Ishikawa (cell line): Measurements from ENCODE around the gene INHBE.

ENCODE experiments used
- CREB1 ChIP-seq: IDR thresholded peaks from 2 replicates; pipeline ENCODE4 v1.6.1; 2012; ENCODE audit warnings: low read depth
- EGR1 ChIP-seq: IDR thresholded peaks from 2 replicates; pipeline ENCODE4 v1.6.1; 2012
- EP300 ChIP-seq: IDR thresholded peaks from 2 replicates; pipeline ENCODE4 v1.6.1; 2012; ENCODE audit warnings: borderline replicate concordance
- RAD21 ChIP-seq: IDR thresholded peaks from 2 replicates; pipeline ENCODE4 v1.6.1; 2012; ENCODE audit warnings: low read depth
- TCF12 ChIP-seq: IDR thresholded peaks from 2 replicates; pipeline ENCODE4 v1.6.1; 2012; ENCODE audit warnings: low read depth
- TEAD4 ChIP-seq: IDR thresholded peaks from 2 replicates; pipeline ENCODE4 v1.6.1; 2012
- YY1 ChIP-seq: IDR thresholded peaks from 2 replicates; pipeline ENCODE4 v1.6.1; 2012; ENCODE audit warnings: low read depth
- TF ChIP-seq, protein P1 (sequence below): IDR thresholded peaks from 2 replicates; pipeline ENCODE4 v1.6.1; 2012; ENCODE audit warnings: low read depth, mild to moderate bottlenecking
- TF ChIP-seq, protein P2 (sequence below): IDR thresholded peaks from 2 replicates; pipeline ENCODE4 v1.6.1; 2012

DNA sequence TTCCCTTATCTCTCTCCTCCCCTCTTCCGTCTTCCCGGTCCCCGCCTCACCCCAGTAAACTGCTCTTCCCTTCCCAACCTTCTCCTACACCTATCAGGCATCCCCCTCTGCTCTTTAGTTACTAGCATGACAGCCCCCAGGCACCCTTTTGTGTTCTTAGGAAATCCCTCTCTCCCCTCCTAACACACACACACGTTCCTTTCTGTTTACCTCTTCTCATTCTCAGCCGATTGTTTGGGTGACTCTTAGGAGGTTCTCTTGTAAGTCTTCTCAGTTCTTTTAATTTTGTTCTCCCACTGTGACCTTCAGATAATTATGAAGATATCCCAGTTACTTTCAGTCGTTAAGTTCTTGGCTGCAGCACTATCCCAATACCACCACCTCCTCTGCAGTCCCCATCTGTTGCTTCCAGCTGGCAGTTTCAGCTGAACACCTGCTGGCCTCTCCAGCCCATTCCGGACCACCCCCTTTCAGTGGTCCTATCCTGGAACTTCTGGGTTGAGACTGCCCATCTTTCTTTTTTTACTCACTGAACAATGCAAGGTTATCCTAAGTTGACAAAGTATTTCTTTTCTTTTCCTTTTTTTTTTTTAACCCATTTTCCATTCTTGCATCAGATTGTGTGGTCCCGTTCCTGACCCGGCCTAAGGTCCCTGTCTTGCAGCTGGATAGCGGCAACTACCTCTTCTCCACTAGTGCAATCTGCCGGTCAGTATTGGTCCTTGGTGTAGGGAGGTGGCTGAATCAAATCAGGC is 33.5 kb downstream of the INHBE start:
- no peak for TF ChIP-seq CREB1
- no peak for TF ChIP-seq RAD21
- no peak for TF ChIP-seq EP300
- TF ChIP-seq, protein P1, sequence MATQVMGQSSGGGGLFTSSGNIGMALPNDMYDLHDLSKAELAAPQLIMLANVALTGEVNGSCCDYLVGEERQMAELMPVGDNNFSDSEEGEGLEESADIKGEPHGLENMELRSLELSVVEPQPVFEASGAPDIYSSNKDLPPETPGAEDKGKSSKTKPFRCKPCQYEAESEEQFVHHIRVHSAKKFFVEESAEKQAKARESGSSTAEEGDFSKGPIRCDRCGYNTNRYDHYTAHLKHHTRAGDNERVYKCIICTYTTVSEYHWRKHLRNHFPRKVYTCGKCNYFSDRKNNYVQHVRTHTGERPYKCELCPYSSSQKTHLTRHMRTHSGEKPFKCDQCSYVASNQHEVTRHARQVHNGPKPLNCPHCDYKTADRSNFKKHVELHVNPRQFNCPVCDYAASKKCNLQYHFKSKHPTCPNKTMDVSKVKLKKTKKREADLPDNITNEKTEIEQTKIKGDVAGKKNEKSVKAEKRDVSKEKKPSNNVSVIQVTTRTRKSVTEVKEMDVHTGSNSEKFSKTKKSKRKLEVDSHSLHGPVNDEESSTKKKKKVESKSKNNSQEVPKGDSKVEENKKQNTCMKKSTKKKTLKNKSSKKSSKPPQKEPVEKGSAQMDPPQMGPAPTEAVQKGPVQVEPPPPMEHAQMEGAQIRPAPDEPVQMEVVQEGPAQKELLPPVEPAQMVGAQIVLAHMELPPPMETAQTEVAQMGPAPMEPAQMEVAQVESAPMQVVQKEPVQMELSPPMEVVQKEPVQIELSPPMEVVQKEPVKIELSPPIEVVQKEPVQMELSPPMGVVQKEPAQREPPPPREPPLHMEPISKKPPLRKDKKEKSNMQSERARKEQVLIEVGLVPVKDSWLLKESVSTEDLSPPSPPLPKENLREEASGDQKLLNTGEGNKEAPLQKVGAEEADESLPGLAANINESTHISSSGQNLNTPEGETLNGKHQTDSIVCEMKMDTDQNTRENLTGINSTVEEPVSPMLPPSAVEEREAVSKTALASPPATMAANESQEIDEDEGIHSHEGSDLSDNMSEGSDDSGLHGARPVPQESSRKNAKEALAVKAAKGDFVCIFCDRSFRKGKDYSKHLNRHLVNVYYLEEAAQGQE, result no peak
- TF ChIP-seq TCF12, result no peak
- TF ChIP-seq TEAD4, result no peak
- TF ChIP-seq, protein P2, sequence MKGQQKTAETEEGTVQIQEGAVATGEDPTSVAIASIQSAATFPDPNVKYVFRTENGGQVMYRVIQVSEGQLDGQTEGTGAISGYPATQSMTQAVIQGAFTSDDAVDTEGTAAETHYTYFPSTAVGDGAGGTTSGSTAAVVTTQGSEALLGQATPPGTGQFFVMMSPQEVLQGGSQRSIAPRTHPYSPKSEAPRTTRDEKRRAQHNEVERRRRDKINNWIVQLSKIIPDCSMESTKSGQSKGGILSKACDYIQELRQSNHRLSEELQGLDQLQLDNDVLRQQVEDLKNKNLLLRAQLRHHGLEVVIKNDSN, result no peak
- no peak for TF ChIP-seq YY1
- no peak for TF ChIP-seq EGR1
